ENCODE data around the gene SYT9.

The SYT9 gene

GRCh38 chr11:7484645-7485044 is 232.9 kb downstream of the SYT9 start:
- no peak for DNase-seq

GRCh38 chr11:7485186-7486097 is 233.7 kb downstream of the SYT9 start, which contains the start of gene OLFML1:
OLFML1 (plus strand) TSS chr11:7485506; CDS start chr11:7485876, 370 bp downstream.
- DNase-seq: no peak

DNA sequence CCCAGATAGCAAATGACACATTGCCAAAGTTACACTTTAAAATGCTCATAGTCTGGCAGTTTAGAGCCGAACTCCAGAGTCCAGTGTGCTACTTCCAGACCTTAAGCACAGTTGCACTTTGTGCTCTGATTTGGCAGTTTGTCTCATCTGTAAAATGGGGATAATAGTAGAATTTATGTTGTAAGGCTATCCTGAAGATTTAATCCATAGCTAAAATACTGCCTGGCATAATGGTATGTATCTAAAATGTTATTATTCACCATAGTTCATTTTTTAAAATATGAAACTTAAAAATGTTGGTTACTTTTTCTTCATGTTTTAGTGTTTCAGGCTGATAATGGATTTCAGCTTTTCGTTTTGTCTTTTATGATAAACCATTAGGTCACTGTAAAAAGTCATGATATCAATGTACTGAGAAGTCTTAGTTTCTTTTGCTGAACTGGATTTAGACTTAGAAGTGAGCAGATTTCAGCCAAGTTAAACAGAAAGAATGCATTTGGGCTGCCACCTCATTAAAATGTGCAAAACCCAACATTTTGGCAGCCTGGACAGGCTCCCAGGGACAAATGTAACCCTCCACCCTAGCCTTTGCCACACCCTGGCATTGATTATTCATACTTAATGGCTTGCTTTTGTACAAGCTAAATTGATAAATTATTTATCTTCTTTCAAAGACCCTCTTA is 234.5 kb downstream of the SYT9 start:
- DNase-seq: no peak

DNA sequence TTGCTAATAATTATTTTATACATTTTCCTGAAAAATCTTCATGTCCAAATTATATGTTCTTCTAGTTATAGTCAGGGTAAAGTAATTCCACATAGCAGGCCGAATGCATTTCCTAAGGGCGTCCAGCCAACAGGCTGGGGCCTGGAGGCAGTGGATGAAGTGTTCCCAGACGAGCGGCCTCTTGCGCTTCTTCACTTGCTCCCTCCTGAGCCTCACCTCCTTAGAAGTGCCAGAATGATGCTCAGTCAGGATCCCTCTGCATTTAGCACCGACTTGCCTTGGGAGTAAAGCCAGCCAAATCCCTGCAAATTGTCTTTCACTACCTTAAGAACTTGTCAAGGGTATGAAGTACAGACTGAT is 235.1 kb downstream of the SYT9 start:
- no peak for DNase-seq

GRCh38 chr11:7487360-7487759 is 235.7 kb downstream of the SYT9 start:
- no peak for DNase-seq

DNA sequence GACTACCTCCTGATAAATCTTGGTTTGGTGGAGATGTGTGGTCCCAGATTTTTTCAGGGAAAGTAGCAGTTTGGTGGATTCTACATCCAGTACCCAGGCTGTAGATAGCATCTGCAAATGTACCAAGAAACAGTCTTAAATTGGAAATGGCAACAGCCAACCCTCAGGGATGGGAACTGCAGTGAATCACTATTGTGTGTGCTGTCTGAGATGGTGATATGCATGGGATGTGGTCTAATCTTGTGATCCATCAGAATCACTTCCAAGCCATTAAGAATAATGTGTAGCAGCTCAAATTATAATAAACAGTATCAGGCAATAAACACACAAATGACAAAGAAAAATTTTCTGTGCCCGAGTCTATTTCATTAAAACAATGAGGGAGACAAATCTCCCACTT is 237.0 kb downstream of the SYT9 start:
- DNase-seq: no peak

GRCh38 chr11:7489376-7489775 is 237.7 kb downstream of the SYT9 start:
- peak; percentile 30 for DNase-seq

DNA sequence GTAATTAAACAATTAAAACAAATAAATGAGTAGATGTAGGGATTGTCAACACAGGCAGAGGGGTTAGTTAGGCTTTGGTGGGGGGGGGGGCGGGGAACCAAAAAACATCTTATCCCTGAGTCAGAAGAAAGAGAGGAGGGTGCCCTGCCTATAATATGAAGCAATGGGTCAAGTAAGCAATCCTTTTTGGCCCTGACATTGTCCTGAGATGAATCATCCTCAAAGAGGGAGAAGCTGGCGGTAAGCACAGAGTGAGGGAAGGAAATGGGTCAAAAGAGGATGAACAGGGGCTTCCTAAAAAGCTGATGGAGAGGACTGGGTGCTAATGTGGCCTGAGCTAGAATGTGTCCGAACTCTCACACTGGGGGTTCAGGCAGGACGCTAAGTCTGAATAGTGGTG is 238.3 kb downstream of the SYT9 start:
- peak; percentile 56 for DNase-seq

GRCh38 chr11:7490535-7490934 is 238.8 kb downstream of the SYT9 start:
- DNase-seq: no peak

GRCh38 chr11:7492253-7492652 is 240.5 kb downstream of the SYT9 start:
- DNase-seq: no peak

- DNase-seq: no peak
These were observed 242.0 kb downstream of the SYT9 start for GRCh38 chr11:7493670-7494069.

DNA sequence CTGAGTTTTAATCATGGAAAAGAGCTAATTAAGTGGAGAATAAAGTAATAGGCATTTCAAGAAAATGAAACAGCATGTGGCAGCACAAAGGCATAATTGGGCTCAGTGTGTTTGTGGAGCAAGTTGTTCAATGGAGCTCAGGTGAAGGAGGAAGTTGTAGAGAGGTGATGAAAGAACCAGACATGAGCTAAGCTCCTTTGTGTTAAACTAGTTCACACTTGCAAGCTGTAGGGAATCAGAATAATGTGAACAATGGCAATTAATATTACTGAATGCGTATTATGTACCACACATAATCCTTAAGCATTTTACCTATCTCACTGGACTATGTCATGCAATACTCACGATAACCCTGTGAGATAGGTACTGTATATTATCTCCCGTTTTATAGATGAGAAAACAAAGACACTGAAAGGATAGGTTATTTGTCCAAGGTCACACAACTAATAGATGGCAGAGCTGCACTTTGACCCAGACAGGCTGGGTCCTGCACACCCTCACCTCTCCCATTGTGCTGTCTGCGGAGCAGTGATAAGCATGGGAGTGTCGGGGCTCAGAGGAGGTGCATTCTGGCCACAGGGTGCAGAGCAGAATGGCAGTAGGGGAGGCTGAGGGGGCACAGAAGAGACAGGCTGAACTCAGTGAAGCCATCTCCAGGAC is 242.5 kb downstream of the SYT9 start:
- DNase-seq: no peak

DNA sequence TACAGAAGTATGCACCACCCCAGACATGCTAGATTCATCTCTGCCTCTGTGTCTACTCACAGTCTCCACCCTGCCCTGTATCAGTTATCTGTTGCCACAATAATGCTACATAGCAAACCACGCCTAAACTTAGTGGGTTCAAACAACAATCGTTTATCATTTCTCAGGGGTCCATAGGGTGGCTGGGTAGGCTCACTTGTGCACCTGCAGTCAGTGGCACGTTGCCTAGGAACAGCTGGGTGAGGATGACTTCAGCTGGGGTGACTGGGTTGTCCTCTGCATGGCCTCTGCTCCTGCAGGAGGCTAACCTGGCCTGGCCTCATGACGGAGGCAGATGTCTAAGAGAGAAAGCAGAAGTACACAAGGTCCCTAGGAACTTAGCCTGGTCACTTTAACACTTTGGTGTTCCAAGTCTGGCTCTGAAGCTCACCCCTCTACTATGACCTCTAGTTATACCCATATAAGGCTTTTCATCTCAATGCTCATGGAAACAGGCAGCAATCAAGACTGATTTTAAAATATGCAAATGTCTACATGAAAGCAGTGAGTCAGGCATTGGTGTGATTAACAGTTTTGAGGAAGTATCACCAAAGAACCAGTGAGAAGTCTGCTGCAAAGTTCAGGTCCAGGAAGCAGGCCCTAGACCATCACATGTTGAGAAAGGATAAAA is 244.3 kb downstream of the SYT9 start:
- DNase-seq: peak; percentile 75

DNA sequence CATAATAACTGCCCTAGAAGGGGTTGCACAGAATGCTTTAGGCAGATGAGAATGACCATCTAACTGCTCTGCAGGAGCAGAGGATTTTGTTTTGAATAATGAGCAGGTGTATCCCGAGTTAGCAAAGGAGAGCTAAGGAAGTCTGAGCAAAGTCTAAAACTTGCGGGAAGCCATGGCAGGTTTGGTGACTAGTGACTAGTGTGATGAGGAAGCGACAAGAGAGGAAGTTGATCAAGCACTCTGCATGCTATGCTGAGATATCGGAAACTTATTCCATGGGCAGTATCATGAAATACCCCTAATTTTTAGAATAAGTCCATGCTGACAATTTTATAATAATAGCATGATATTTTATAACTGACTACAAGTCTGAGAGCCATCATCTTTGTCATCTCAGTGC is 246.5 kb downstream of the SYT9 start:
- DNase-seq: peak; percentile 38

GRCh38 chr11:7499081-7499480 is 247.4 kb downstream of the SYT9 start:
- DNase-seq: no peak

- DNase-seq: no peak
These were observed 248.5 kb downstream of the SYT9 start for GRCh38 chr11:7500251-7500650.

GRCh38 chr11:7501251-7501650 is 249.5 kb downstream of the SYT9 start:
- no peak for DNase-seq

DNA sequence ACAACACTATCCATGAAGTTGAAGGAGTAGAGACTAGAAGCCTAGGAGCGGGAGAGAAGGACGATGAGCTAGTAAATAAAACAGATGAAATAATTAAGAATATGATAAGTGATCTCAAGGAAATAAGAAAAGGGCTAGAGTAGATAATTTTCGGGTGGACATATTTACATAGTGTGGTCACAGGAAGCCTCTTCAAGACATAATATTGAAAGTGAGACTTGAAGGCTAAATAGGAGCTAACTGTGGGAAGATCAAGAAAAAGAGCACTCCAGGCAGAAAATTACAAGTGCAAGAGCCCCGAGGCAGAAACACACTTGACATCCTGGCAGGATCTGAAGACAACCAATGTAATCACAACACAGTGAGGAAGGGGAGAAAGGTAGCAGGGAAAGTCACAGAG is 250.2 kb downstream of the SYT9 start:
- no peak for DNase-seq

DNA sequence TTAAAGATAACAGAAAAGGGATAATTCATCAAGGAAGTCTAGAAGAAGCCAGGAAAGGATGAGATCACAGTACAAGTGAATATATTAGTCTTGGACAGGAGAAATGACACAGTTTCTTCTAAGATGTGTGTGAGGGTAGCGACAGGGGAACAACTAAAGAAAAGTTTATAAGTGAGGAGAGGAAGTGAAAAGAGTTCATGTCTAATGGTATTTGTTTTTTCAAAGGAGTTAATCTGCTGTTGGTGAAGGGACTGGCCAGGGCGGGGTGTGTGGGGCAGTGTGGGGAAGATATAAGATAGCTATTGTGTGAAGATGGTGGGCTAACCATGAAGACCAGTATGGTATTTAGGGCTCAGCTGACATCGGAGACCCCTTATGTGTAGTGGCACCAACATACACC is 254.5 kb downstream of the SYT9 start:
- DNase-seq: no peak

DNA sequence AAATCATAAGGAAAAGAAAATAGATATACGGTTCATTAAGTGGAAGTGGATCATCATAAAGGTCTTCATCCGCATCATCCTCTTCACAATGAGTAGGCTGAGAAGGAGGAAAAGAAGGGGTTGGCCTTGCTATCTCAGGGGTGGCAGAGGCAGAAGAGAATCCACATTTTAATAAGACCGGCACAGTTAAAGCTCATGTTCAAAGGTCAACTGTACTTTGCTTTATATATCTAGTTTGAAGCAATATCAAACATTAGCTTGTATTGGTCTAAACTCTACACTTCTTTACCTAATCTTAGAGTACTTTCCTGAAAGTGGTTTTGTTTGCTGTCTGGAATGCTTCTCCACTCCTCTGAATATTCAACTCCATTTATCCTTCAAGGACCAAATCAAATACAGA is 256.4 kb downstream of the SYT9 start:
- DNase-seq: no peak

DNA sequence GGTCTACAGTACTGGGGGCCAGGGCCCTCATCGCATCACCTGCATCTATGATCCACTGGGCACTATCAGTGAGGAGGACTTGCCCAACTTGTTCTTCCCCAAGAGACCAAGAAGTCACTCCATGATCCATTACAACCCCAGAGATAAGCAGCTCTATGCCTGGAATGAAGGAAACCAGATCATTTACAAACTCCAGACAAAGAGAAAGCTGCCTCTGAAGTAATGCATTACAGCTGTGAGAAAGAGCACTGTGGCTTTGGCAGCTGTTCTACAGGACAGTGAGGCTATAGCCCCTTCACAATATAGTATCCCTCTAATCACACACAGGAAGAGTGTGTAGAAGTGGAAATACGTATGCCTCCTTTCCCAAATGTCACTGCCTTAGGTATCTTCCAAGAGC is 258.3 kb downstream of the SYT9 start:
- no peak for DNase-seq

DNA sequence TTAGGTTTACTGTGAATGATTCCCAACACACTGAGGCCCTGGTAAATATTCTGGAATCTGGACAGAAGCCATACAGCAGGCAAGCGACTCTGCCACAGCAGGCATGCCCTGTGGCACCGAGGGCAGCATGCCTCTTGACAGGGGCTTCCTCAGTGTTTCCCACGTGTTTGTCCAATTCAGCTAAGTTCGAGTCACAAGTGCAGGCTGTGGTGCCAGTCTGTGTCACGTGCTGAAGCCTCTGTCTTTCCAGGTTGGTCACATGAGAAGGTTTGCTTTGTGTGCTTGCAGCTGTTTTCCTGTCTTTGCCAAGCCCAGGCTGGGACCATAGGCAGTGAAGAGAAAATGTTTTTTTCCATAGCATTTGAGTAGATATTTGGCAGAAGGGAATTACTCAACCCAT is 259.7 kb downstream of the SYT9 start:
- DNase-seq: no peak

GRCh38 chr11:7512525-7513233 is 261.0 kb downstream of the SYT9 start:
- peak; percentile 92 for DNase-seq

Measured in suppressor macrophage treated with lipopolysaccharide for 4 hours (primary cell).